Glutamatergic neuron (in vitro differentiated cells): Measurements from ENCODE around the gene SIL1. TPM values are rescaled to one million over a fixed set of nuclear protein-coding genes. Genes with fewer than 3 reads are reported as not detected.
"Not testable (repeated sequence)": the region's sequence is repeated elsewhere in the genome, so short reads cannot be mapped to it uniquely, and the experiment has no call there.

Experiments used
- DNase-seq: peaks from one replicate; pipeline ENCODE4 v3.0.0; 2022
- H3K27ac Mint-ChIP-seq: one replicate; pipeline ENCODE4 v1.8.0; 2020; ENCODE audit warnings: mild to moderate bottlenecking, mixed read lengths, inconsistent platforms; ENCODE audit not compliant: unreplicated experiment
- H3K27me3 Mint-ChIP-seq: one replicate; pipeline ENCODE4 v1.8.0; 2020; ENCODE audit warnings: mild to moderate bottlenecking, moderate library complexity, mixed read lengths, inconsistent platforms; ENCODE audit not compliant: unreplicated experiment
- H3K36me3 Mint-ChIP-seq: one replicate; pipeline ENCODE4 v1.8.0; 2020; ENCODE audit warnings: mild to moderate bottlenecking, mixed read lengths, inconsistent platforms; ENCODE audit not compliant: unreplicated experiment
- H3K4me1 Mint-ChIP-seq: one replicate; pipeline ENCODE4 v1.8.0; 2020; ENCODE audit warnings: mild to moderate bottlenecking, low read depth, mixed read lengths, inconsistent platforms; ENCODE audit not compliant: unreplicated experiment
- H3K4me3 Mint-ChIP-seq: one replicate; pipeline ENCODE4 v1.8.0; 2020; ENCODE audit warnings: mild to moderate bottlenecking, mixed read lengths, inconsistent platforms; ENCODE audit not compliant: unreplicated experiment
- H3K9me3 Mint-ChIP-seq: one replicate; pipeline ENCODE4 v1.8.0; 2020; ENCODE audit warnings: mild to moderate bottlenecking, moderate library complexity, mixed read lengths, inconsistent platforms; ENCODE audit not compliant: unreplicated experiment
- CTCF ChIP-seq: fragments of 200-600 bp; sonication (generic); IDR thresholded peaks from one replicate; pipeline ENCODE4 v1.5.0; 2021; ENCODE audit not compliant: partially characterized antibody, unreplicated experiment
- total RNA-seq: library from RNA; stranded (reverse); fragmentation: NEBNext Ultra II Directional; extraction: Animal tissue kit (Norgen Biotek cat#: 25700); gene quantifications from one replicate; pipeline ENCODE4 v1.2.1, GENCODE V29; 2021; ENCODE audit not compliant: unreplicated experiment

The SIL1 gene
- total RNA-seq, 1 donor from 2014 or later = 15.9 TPM

- Mint-ChIP-seq H3K27me3 (peaks cover 2% of the 10 kb centered on the region), H3K4me3 (no peak overlapping the region), H3K4me1 (no peaks in the 10 kb centered on the region), H3K27ac (no peak overlapping the region), H3K36me3 (no peaks in the 10 kb centered on the region), H3K9me3 (no peaks in the 10 kb centered on the region)
- TF ChIP-seq CTCF = no peak
- no peak for DNase-seq
These were observed 122.8 kb downstream of the SIL1 start for GRCh38 chr5:139075066-139076050.

- not testable (repeated sequence) for H3K36me3 Mint-ChIP-seq
These were observed 124.2 kb downstream of the SIL1 start for GRCh38 chr5:139073956-139074355.

GRCh38 chr5:139068494-139069151, 129.5 kb downstream of the SIL1 start:
- TF ChIP-seq CTCF = no peak
- Mint-ChIP-seq H3K4me3 (no peak overlapping the region), H3K36me3 (no peaks in the 10 kb centered on the region), H3K27ac (no peak overlapping the region), H3K9me3 (peaks cover 3% of the 10 kb centered on the region), H3K4me1 (peaks cover 6% of the 10 kb centered on the region), H3K27me3 (peaks cover 3% of the 10 kb centered on the region)
- no peak for DNase-seq

More at GRCh38 chr5:139073956-139074355, 124.2 kb downstream of the SIL1 start:
- not testable (repeated sequence) for H3K27ac Mint-ChIP-seq, DNase-seq, H3K27me3 Mint-ChIP-seq, H3K9me3 Mint-ChIP-seq, H3K4me1 Mint-ChIP-seq, H3K4me3 Mint-ChIP-seq

- H3K36me3 Mint-ChIP-seq = no peaks in the 10 kb centered on the region
- no peak for TF ChIP-seq CTCF
- H3K4me1 Mint-ChIP-seq = peaks cover 10% of the 10 kb centered on the region
- H3K4me3 Mint-ChIP-seq = no peak overlapping the region
- peaks cover 3% of the 10 kb centered on the region for H3K9me3 Mint-ChIP-seq
- peaks cover 3% of the 10 kb centered on the region for H3K27me3 Mint-ChIP-seq
- DNase-seq = no peak
- no peak overlapping the region for H3K27ac Mint-ChIP-seq
These were observed 130.1 kb downstream of the SIL1 start for GRCh38 chr5:139068060-139068459.

- Mint-ChIP-seq H3K27ac (no peak overlapping the region), H3K9me3 (peaks cover 5% of the 10 kb centered on the region), H3K4me1 (peaks cover 28% of the 10 kb centered on the region), H3K36me3 (no peaks in the 10 kb centered on the region), H3K27me3 (peaks cover 3% of the 10 kb centered on the region), H3K4me3 (no peak overlapping the region)
- DNase-seq = no peak
- no peak for TF ChIP-seq CTCF
These were observed 132.9 kb downstream of the SIL1 start for GRCh38 chr5:139065306-139065705.
